B cell (primary cell): ENCODE measurements around the gene C1orf116. TPM values are rescaled to one million over a fixed set of nuclear protein-coding genes. Genes with fewer than 3 reads are reported as not detected.

Experiments used
- ATAC-seq: fragments of 200-7000 bp; cut with Tn5 transposase; one replicate; pipeline ENCODE4 v1.10.0; 2021; ENCODE audit warnings: low read depth, mild to moderate bottlenecking, moderate number of reproducible peaks, moderate library complexity
- CTCF ChIA-PET: fragments of 350-600 bp; sonication (Branson Sonifier 250); formaldehyde crosslinking; loops from one replicate; lab custom pipeline; 2021; ENCODE audit warnings: antibody characterized with exemption, inconsistent platforms; lab: Charles Lee
- POLR2A ChIA-PET: fragments of 350-600 bp; sonication (Branson Sonifier 250); formaldehyde crosslinking; loops from one replicate; lab custom pipeline; 2021; ENCODE audit warnings: antibody characterized with exemption; lab: Charles Lee
- DNase-seq: peaks from one replicate; pipeline ENCODE4 v3.0.0; 2013
- H2AFZ ChIP-seq: 2 replicates; pipeline ENCODE4 v1.6.1; 2012; ENCODE audit warnings: mild to moderate bottlenecking, low read depth, low read length; ENCODE audit not compliant: insufficient read depth, poor library complexity, severe bottlenecking
- H3K27ac ChIP-seq, 2 donors: 1 replicate in 1 of 2; 2 replicates in 1 of 2; pipeline ENCODE4 v1.5.1; 2012 to 2013; ENCODE audit warnings: low read length in 2 of 2, mild to moderate bottlenecking in 2 of 2, moderate library complexity in 1 of 2
- H3K27me3 ChIP-seq, 4 experiments: fragments of 200-600 bp in 1 of 4; sonication (generic) in 1 of 4; replicated peaks in 1 of 4; 1 replicate in 2 of 4; 2 replicates in 2 of 4; pipeline versions ENCODE4 v1.6.1 to v1.7.0; 2013 to 2016; ENCODE audit warnings: low read length in 3 of 4, mild to moderate bottlenecking in 2 of 4, mixed read lengths in 1 of 4, moderate library complexity in 1 of 4; ENCODE audit not compliant: insufficient read depth in 4 of 4, control insufficient read depth in 3 of 4; ENCODE audit errors: control extremely low read depth in 1 of 4
- H3K36me3 ChIP-seq, 2 experiments: replicated peaks in 1 of 2; 1 replicate in 1 of 2; 2 replicates in 1 of 2; pipeline versions ENCODE4 v1.6.1 to v1.7.1; 2013; ENCODE audit warnings: low read length in 1 of 2; ENCODE audit not compliant: insufficient read depth in 2 of 2, control insufficient read depth in 1 of 2; ENCODE audit errors: control extremely low read depth in 1 of 2, extremely low read depth in 1 of 2
- H3K4me1 ChIP-seq, 2 donors: fragments of 200-600 bp in 1 of 2; sonication (generic) in 1 of 2; 1 replicate in 1 of 2; 2 replicates in 1 of 2; pipeline versions ENCODE4 v1.5.1 to v1.6.1; 2013 to 2017; ENCODE audit warnings: low read length in 2 of 2; ENCODE audit not compliant: control insufficient read depth in 2 of 2, insufficient read depth in 2 of 2
- H3K4me2 ChIP-seq: replicated peaks from 2 replicates; pipeline ENCODE3; 2012; ENCODE audit warnings: mild to moderate bottlenecking, low read depth, low read length; ENCODE audit not compliant: poor library complexity, severe bottlenecking
- H3K4me3 ChIP-seq, 5 experiments: fragments of 200-600 bp in 1 of 5; sonication (generic) in 1 of 5; 1 replicate in 3 of 5; 2 replicates in 2 of 5; pipeline versions ENCODE4 v1.5.1 to v1.7.0; 2011 to 2016; ENCODE audit warnings: low read length in 4 of 5, mild to moderate bottlenecking in 4 of 5, low read depth in 2 of 5, control low read depth in 1 of 5, moderate library complexity in 1 of 5; ENCODE audit not compliant: insufficient read depth in 1 of 5; ENCODE audit errors: control extremely low read depth in 1 of 5, extremely low read depth in 1 of 5
- H3K79me2 ChIP-seq: fragments of 200-600 bp; sonication (generic); one replicate; pipeline ENCODE4 v1.6.0; 2016; ENCODE audit warnings: low read length; ENCODE audit not compliant: control insufficient read depth, insufficient read depth
- H3K9ac ChIP-seq: fragments of 200-600 bp; sonication (generic); 2 replicates; pipeline ENCODE4 v1.6.1; 2017; ENCODE audit warnings: mild to moderate bottlenecking, low read length, moderate library complexity
- H3K9me3 ChIP-seq, 3 donors: one replicate each; pipeline versions ENCODE4 v1.6.1 to v1.7.1; 2013; ENCODE audit warnings: low read length in 2 of 3; ENCODE audit not compliant: control insufficient read depth in 2 of 3, insufficient read depth in 1 of 3; ENCODE audit errors: control extremely low read depth in 1 of 3
- H4K20me1 ChIP-seq: 2 replicates; pipeline ENCODE4 v1.6.0; 2012; ENCODE audit warnings: mild to moderate bottlenecking, low read length; ENCODE audit not compliant: insufficient read depth, control insufficient read depth, poor library complexity, severe bottlenecking
- H3K27ac Mint-ChIP-seq: one replicate; pipeline ENCODE4 v1.8.0; 2021; ENCODE audit warnings: mixed read lengths
- H3K27me3 Mint-ChIP-seq: one replicate; pipeline ENCODE4 v1.8.0; 2021; ENCODE audit warnings: mixed read lengths
- H3K4me1 Mint-ChIP-seq: one replicate; pipeline ENCODE4 v1.8.0; 2021; ENCODE audit warnings: mixed read lengths
- H3K4me3 Mint-ChIP-seq: one replicate; pipeline ENCODE4 v1.8.0; 2021; ENCODE audit warnings: mixed read lengths
- H3K9me3 Mint-ChIP-seq: one replicate; pipeline ENCODE4 v1.8.0; 2022; ENCODE audit warnings: mixed read lengths; ENCODE audit not compliant: insufficient read depth
- EZH2 ChIP-seq: IDR thresholded peaks from 2 replicates; pipeline ENCODE4 v1.6.1; 2012; ENCODE audit warnings: borderline replicate concordance, low read depth, mild to moderate bottlenecking, moderate library complexity, low read length; ENCODE audit not compliant: insufficient read depth, poor library complexity, severe bottlenecking
- WGBS: methylation state at CpG from one replicate; pipeline ENCODE4 v1.1.5; 2013; ENCODE audit warnings: missing lambda C conversion rate; ENCODE audit not compliant: insufficient coverage; 5-methylcytosine and 5-hydroxymethylcytosine counted together
- intact Hi-C: fragments of 100-400 bp; cut with micrococcal nuclease; formaldehyde crosslinking; loops from one replicate; pipeline ENCODE4 v1.10.0; 2022
- polyA plus RNA-seq: library from polyadenylated mRNA; depleted of rRNA; stranded (reverse); fragments of >200 nt; gene quantifications from 2 replicates; pipeline ENCODE4 v1.2.3, GENCODE V29; 2012
- total RNA-seq, 2 donors: library from RNA; stranded (reverse); fragments of 120-200 nt in 1 of 2; gene quantifications; 1 replicate in 1 of 2; 2 replicates in 1 of 2; pipeline versions ENCODE4 v1.2.3 to v1.2.4, GENCODE V29; 2013 to 2022
- TF ChIP-seq, protein P1 (sequence below): fragments of 200-600 bp; IDR thresholded peaks from one replicate; pipeline ENCODE4 v1.8.0; 2022; ENCODE audit warnings: antibody characterized with exemption, mild to moderate bottlenecking

Gene C1orf116
- total and polyA plus RNA-seq, 2 donors (not counting 1 experiment from before 2014, with no cell fraction given), result 0.09 TPM; not detected in 1

DNA sequence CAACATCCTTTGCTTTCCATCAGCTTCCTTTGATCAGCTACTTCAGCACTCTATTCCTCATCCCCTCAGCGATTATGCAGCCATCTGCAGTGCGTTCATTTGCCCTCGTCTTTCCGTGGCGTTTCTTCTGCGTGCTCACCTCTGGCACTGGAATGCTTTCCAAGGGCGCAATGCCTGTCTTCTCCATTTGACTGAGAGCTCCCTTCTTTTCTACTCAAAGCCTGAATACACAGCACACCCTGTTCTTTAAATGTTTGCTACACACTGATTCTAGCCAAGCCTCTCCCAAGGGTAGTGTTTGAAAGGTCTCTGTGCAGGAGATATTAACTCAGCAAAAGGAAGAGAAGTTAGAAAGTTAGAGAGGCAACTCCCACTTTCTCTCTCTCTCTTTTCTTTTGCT is 22.6 kb downstream of the C1orf116 start:
- Histone ChIP-seq H2AFZ (no peak overlapping the region), H3K4me3 (no peak overlapping the region), H3K36me3 (no peaks in the 10 kb centered on the region), H3K79me2 (no peaks in the 10 kb centered on the region), H3K4me1 (peaks cover under 1 to 2% of the 10 kb centered on the region in 2 donors), H4K20me1 (no peaks in the 10 kb centered on the region), H3K27me3 (peaks cover 0 to 20% (median 9%) of the 10 kb centered on the region in 4 experiments), H3K27ac (no peak overlapping the region), H3K9me3 (no peaks in the 10 kb centered on the region), H3K9ac (no peak overlapping the region), H3K4me2 (no peak overlapping the region)
- ChIA-PET POLR2A (no interaction called here), CTCF (no interaction called here)
- Mint-ChIP-seq H3K27me3 (peaks cover 50% of the 10 kb centered on the region), H3K9me3 (no peaks in the 10 kb centered on the region), H3K4me3 (no peak overlapping the region), H3K27ac (no peak overlapping the region), H3K4me1 (no peaks in the 10 kb centered on the region)
- 96% methylated on average over 7 of the region's 7 CpGs for WGBS
- intact Hi-C loops, result loop anchor here (5.0 kb wide), 1 partner anchor 67 kb away; no protein-coding TSS in a partner anchor
- no peak for DNase-seq
- ATAC-seq, result no peak
- no peak for TF ChIP-seq EZH2
- TF ChIP-seq, protein P1, sequence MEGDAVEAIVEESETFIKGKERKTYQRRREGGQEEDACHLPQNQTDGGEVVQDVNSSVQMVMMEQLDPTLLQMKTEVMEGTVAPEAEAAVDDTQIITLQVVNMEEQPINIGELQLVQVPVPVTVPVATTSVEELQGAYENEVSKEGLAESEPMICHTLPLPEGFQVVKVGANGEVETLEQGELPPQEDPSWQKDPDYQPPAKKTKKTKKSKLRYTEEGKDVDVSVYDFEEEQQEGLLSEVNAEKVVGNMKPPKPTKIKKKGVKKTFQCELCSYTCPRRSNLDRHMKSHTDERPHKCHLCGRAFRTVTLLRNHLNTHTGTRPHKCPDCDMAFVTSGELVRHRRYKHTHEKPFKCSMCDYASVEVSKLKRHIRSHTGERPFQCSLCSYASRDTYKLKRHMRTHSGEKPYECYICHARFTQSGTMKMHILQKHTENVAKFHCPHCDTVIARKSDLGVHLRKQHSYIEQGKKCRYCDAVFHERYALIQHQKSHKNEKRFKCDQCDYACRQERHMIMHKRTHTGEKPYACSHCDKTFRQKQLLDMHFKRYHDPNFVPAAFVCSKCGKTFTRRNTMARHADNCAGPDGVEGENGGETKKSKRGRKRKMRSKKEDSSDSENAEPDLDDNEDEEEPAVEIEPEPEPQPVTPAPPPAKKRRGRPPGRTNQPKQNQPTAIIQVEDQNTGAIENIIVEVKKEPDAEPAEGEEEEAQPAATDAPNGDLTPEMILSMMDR, result no peak

DNA sequence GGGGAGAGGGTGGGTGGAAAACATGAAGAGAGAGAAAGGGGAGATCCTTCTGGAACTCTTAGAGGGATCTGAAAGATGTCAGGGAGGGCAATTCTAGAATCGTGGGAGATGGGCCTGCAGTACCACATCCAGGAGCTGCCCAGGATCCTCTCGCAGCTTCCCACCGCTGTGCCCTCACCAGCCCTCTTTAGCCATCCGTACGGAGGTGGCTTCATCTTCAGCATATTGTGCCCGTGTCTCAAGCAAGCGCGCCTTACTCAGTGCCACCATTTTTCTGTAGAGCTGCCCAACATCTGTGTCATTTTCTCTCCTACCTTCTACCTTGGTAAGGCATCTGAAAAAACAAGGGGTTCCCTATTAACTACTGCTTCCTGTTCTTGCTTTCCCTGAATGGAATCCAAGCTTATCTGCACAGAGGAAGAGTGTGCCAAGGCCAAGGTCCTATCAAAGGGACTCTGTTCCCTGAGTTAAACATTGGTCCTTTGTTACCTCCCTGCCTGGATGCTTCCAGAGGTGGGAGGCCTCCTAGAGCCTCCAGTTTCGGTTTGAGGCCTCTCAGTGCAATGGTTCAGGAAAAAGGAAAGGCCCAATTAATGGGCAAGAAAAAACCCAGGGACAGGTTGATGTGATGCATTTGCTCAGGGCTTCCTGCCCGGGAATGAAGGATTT is 23.2 kb downstream of the C1orf116 start:
- H3K9ac ChIP-seq, result no peak overlapping the region
- peaks cover 2% of the 10 kb centered on the region for H3K4me1 Mint-ChIP-seq
- ATAC-seq, result no peak
- H3K4me2 ChIP-seq, result no peak overlapping the region
- ChIA-PET CTCF (no interaction called here), POLR2A (no interaction called here)
- H3K36me3 ChIP-seq, result no peaks in the 10 kb centered on the region
- H4K20me1 ChIP-seq, result no peaks in the 10 kb centered on the region
- no peak overlapping the region for H2AFZ ChIP-seq
- H3K27me3 Mint-ChIP-seq, result peaks cover 47% of the 10 kb centered on the region
- no peak overlapping the region for H3K27ac Mint-ChIP-seq
- H3K27ac ChIP-seq, result no peak overlapping the region
- H3K79me2 ChIP-seq, result no peaks in the 10 kb centered on the region
- peaks cover 3 to 4% of the 10 kb centered on the region in 2 donors for H3K4me1 ChIP-seq
- peaks cover 0 to 16% (median 9%) of the 10 kb centered on the region in 4 experiments for H3K27me3 ChIP-seq
- intact Hi-C loops, result loop anchor here (5.0 kb wide), 1 partner anchor 68 kb away; no protein-coding TSS in a partner anchor
- no peak overlapping the region for H3K4me3 ChIP-seq
- TF ChIP-seq, protein P1, result no peak
- TF ChIP-seq EZH2, result no peak
- no peaks in the 10 kb centered on the region for H3K9me3 Mint-ChIP-seq
- no peak for DNase-seq
- WGBS, result 94% methylated on average over 10 of the region's 10 CpGs
- no peak overlapping the region for H3K4me3 Mint-ChIP-seq
- no peaks in the 10 kb centered on the region for H3K9me3 ChIP-seq
